Measurements from ENCODE around the gene MTUS2.
"Not testable (repeated sequence)": the region's sequence is repeated elsewhere in the genome, so short reads cannot be mapped to it uniquely, and the experiment has no call there.

Gene MTUS2

DNA sequence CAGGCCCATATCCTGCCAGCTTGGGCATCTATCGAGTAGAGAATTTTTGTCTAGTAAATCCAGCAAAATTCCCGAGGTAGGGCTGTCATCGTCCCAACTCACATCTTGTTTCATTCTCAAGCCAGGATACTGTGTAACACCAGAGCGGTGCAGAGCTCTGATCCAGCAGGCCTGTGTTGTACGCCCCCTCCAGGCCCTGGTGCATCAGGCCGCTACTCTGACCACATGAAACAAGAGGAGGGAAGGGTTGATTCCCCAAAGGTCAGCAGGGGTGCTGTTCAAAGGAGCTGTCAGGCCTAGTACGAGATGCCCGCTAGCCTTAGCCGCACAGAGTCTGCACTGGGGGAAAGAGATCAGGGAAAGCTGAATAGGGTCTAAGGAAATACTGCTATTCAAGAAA, 499.3 kb downstream of the MTUS2 start:
- DNase-seq (ENCODE audit: low spot score) = no peak

DNA sequence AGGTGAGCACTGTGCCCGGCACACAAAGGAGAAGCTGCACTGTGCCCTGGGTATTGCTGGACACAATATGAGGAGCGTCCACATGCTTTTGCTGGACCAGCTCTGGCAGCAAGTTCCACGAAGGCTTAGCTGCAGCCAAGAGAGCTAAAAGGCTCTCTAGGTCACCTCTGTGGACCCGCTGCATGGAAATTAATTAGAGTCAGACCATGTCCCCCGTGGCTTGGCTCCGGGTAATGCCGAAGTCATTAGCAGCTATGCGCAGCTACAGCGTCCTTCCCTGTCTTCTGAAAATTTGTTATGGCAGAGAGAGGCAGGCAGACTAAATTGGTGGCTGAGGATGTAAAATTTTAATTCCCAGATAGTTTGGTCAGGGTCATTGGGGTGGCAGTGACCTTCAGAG, 503.8 kb downstream of the MTUS2 start:
- DNase-seq (ENCODE audit: low spot score) = no peak

- no peak for DNase-seq (ENCODE audit: low spot score)
Measured at GRCh38 chr13:29324601-29325000, 504.5 kb downstream of the MTUS2 start.

DNA sequence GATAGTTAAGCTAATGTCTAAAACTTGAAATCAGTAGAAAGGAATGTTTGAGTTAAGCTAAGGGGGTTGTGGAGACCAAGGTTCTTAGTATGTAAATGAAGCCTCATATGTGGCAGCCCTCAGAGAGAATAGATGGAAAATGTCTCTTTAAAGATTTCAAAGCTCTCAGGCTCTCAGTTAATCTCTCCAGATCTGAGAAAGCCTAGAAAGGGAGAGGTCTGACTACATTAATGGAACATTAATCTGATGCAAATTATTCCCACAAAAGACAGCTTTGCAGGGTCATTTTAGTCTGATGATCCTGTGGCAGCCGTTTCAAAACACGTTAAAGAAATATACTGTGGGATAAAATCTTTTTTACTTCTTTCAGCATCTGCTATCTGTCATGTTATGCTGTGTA, 508.4 kb downstream of the MTUS2 start:
- no peak for DNase-seq (ENCODE audit: low spot score)

DNA sequence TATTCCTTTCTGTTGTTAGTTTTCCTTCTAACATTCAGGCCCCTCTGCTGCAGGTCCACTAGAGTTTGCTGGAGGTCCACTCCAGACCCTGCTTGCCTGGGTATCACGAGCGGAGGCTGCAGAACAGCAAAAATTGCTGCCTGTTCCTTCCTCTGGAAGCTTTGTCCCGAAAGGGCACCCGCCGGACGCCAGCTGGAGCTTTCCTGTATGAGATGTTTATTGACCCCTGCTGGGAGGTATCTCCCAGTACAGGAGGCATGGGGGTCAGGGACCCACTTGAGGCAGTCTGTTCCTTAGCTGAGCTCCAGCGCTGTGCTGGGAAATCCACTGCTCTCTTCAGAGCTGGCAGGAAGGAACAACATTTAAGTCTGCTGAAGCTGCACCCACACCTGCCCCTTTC, 516.2 kb downstream of the MTUS2 start:
- no peak for DNase-seq (ENCODE audit: low spot score)

DNA sequence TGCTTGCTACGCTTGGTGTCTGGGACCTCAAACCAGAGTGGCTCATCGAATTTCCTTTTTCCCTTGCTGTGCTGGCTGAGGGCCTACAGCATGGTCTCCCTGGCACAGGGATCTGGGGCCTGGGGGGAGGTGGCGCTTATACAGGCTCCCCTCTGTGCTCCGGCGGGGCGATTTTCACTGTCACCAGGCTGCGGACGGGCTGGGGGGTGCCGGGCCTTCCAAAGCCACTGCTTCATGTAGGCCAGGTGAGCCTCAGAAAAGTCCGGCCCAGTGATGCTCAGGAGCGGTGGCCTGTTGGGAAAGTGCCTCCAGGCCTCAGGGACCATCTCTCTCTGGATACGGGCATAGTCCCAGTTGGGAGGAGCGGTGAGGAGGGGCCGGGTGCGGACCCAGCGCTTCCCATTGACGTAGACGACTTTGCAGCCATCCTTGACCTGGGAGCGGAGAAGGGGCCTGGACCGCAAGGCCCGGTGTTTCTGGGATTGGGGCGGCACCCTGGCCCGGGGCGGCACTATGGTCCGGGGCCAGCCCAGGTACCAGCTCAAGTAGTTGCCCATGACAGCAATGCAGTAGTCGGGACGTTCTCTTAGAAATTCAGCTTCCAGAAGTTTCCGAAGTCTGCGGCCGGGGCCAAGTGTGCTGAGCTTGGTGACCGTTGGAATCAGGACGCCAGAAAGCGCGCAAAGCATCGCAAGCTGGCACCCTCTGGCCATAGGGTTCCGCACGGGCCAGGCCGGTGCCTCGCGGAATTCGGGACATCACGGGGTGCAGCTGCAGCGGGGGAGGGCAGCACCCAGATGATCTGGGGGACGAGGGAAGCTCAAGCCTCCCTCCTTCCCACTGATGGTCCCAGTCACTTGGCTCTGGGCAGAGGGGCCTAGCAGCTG, 519.5 kb downstream of the MTUS2 start:
- DNase-seq (ENCODE audit: low spot score) = no peak

- not testable (repeated sequence) for DNase-seq (ENCODE audit: low spot score)
Measured at GRCh38 chr13:29345860-29346582, 525.9 kb downstream of the MTUS2 start.

GRCh38 chr13:29355029-29355428, 534.9 kb downstream of the MTUS2 start:
- no peak for DNase-seq (ENCODE audit: low spot score)

GRCh38 chr13:29359181-29359580, 539.0 kb downstream of the MTUS2 start:
- no peak for DNase-seq (ENCODE audit: low spot score)

DNA sequence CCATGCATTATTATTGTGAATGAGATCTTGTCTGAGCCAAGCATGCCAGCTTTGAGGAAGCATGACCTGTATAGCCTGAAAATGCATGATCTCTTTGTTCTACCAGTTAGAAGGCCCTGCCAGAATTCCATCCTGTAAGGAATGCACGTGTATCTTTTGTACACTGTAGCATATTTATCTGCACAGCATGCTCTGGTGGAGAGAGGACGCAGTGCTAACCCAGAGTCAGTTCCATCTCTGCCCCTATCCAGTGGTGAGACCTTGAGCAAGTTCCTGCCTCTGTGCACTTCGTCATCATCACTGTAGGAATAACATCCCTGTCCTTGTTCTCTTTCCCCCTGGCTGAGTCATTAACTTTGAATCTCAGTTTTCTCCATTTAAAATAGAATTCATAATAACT, 541.6 kb downstream of the MTUS2 start:
- no peak for DNase-seq (ENCODE audit: low spot score)

DNA sequence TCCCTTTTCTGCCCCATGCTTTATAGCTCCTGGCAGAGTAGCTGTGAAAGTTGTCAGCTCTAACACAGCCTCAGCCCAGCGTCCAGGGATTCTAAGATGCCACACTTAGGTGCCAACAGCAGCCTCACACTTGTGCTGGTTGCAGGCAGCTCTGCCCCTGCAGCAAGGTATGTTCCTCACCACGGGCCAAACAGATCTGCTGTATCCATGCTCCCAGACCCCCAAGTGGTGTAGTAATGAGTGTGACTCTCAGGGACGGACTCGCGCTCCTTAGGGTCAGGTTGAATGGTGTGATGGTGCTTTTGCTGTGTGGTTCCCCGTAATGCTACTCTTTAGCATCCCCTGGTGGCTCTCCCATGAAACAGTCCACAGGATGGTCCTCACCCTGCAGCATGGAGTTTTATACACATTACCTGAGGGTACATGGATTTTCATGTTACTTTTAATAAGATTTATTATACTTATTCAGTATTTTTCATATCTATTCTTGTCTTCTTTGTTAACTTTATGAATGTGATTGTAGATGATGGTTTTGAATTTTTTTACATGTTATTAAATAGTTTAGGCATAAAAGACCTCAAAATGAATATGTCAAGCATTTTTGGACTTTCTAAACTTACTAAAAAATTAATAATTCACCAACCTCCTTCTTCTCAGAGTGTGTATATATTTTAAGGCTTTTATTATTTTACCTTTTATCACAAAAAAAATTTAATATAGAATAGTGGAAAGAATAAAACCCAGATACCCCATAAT, 542.9 kb downstream of the MTUS2 start:
- peak; percentile 65 for DNase-seq (ENCODE audit: low spot score)

GRCh38 chr13:29369060-29369743, 549.1 kb downstream of the MTUS2 start:
- no peak for DNase-seq (ENCODE audit: low spot score)

DNA sequence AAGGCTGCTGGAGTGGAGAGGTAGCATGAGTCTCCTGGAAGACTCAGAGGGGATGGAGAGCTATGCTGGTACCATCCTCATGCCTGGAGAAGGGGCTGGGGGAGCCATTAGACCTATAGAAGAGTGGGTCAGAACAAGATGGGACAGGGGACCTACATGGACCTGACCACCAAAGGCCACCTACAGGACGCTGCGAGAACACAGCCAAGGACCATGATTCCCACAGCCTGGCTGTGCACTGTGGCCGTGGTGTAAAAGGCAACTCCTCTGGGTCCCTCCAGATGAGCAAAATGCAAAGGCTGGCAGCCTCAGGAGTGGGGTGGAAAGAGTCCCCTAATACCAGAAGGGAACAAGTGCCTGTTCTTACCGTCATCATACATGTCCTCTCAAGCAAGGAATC, 559.1 kb downstream of the MTUS2 start:
- no peak for DNase-seq (ENCODE audit: low spot score)

GRCh38 chr13:29379865-29380264, 559.7 kb downstream of the MTUS2 start:
- DNase-seq (ENCODE audit: low spot score) = no peak

DNA sequence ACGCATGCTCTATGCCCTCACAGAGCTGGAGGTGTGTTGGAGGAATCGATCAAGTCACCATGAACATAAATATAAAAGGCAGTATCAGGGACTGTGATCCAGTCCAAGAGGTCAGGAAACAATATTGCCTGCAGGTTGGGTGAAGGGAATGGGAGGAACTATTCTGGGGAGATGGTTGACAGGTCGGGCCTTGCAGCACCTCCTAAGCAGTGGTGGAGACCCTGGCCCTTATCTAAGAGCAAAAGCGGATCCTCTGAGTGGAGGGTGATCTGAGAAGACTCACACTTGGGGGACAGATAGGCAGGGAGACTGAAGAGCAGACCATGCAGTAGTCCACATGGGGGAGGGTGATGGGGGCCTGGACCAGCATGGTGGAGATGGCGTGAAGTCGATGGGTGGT, 561.9 kb downstream of the MTUS2 start:
- no peak for DNase-seq (ENCODE audit: low spot score)

GRCh38 chr13:29383476-29383875, 563.3 kb downstream of the MTUS2 start:
- DNase-seq (ENCODE audit: low spot score) = no peak

- DNase-seq (ENCODE audit: low spot score) = no peak
Measured at GRCh38 chr13:29384466-29384865, 564.3 kb downstream of the MTUS2 start.

DNA sequence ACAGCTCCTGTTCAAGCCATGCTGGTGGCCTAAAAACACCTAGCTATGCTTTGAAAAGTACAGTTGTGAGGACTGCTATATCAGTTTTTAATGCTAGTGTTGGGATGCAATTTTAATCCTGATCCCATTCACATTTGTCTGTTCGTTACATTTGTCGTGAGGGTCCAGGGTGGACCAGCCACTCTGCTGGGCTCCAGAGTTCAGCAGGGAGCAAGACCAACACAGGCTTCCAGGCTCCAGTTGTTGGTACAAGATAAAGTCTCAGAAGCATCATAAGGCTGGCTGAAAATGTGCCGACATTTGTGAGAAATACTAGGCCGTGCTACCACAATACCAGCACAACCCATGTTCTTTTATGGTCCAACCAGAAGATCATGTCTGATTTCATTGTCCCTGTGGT, 564.7 kb downstream of the MTUS2 start:
- DNase-seq (ENCODE audit: low spot score) = no peak

- no peak for DNase-seq (ENCODE audit: low spot score)
Measured at GRCh38 chr13:29386246-29386645, 566.1 kb downstream of the MTUS2 start.

DNA sequence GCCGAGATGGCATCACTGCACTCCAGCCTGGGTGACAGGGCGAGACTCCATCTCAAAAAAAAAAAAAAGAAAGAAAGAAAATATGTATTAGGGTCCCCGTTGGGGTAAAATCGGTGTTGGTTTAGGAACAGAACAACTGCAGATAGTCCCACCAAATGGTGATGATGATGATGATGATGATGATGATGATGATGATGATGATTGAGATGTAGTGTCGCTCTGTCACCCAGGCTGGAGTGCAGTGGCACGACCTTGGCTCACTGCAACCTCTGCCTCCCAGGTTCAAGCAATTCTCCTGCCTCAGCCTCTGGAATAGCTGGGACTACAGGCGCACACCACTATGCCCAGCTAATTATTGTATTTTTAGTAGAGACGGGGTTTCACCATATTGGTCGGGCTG, 570.5 kb downstream of the MTUS2 start:
- DNase-seq (ENCODE audit: low spot score) = not testable (repeated sequence)

- no peak for DNase-seq (ENCODE audit: low spot score)
Measured at GRCh38 chr13:29396446-29396845, 576.3 kb downstream of the MTUS2 start.

DNA sequence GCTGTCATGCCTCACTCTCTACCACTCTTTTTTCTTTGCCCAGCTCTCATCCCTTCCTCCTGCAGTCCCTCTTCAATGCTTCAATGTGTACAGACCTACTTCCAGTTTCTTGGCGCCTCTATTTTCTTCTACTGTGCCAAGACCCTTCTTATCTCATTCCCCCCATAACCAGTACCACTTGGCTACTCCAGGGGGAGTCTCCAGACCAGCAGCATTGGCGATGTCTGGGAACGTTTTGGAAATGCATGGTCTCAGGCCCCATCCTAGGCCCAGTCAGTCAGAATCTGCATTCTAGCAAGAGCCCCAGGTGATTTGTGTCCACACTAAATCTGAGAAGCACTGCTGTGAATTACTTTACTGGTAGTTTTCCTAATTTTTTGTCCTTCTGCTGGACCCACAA, 577.1 kb downstream of the MTUS2 start:
- DNase-seq (ENCODE audit: low spot score) = no peak
